Stimulated activated CD8-positive, alpha-beta memory T cell treated with anti-CD3 and anti-CD28 coated beads, Interleukin-12 subunit alpha, Interleukin-12 subunit beta, amount 100 ng/mL, for 1 hour (primary cell): ENCODE measurements around the gene TIMM22.
A peak's percentile ranks its signal among the peaks of the same experiment; 100 is the strongest.
"Not testable (repeated sequence)": the region's sequence is repeated elsewhere in the genome, so short reads cannot be mapped to it uniquely, and the experiment has no call there.

Experiments
- DNase-seq: peaks from one replicate; pipeline ENCODE4 v3.0.0-alpha.2; 2020; ENCODE audit warnings: low read depth

Gene TIMM22

GRCh38 chr17:973053-973452 lies 23.9 kb upstream of the TIMM22 start:
- no peak for DNase-seq

GRCh38 chr17:974778-975177 lies 22.2 kb upstream of the TIMM22 start:
- DNase-seq = not testable (repeated sequence)

GRCh38 chr17:975371-975915 lies 21.5 kb upstream of the TIMM22 start:
- no peak for DNase-seq

- no peak for DNase-seq
Measured at GRCh38 chr17:976312-976711, 20.6 kb upstream of the TIMM22 start.

- DNase-seq = no peak
Measured at GRCh38 chr17:977166-977565, 19.8 kb upstream of the TIMM22 start.

GRCh38 chr17:978103-979093 lies 18.5 kb upstream of the TIMM22 start:
- DNase-seq = no peak

GRCh38 chr17:979212-979538 lies 17.8 kb upstream of the TIMM22 start:
- DNase-seq = no peak

- peak; percentile 83 for DNase-seq
Measured at GRCh38 chr17:979539-980405, 17.2 kb upstream of the TIMM22 start, which contains the start of gene NXN. NXN (minus strand) TSS chr17:979776.

GRCh38 chr17:980406-981291 lies 16.3 kb upstream of the TIMM22 start:
- peak; percentile 59 for DNase-seq

GRCh38 chr17:981292-981658 lies 15.7 kb upstream of the TIMM22 start:
- DNase-seq = no peak

- DNase-seq = no peak
Measured at GRCh38 chr17:983921-984320, 13.0 kb upstream of the TIMM22 start.

- no peak for DNase-seq
Measured at GRCh38 chr17:986322-986929, 10.5 kb upstream of the TIMM22 start.

- no peak for DNase-seq
Measured at GRCh38 chr17:987931-988330, 9.0 kb upstream of the TIMM22 start.

GRCh38 chr17:988561-988960 lies 8.4 kb upstream of the TIMM22 start:
- no peak for DNase-seq

- DNase-seq = no peak
Measured at GRCh38 chr17:992933-993332, 4.0 kb upstream of the TIMM22 start.

GRCh38 chr17:995324-995723 lies 1.6 kb upstream of the TIMM22 start:
- DNase-seq = not testable (repeated sequence)

- DNase-seq = no peak
Measured at GRCh38 chr17:998111-998510, 1.2 kb downstream of the TIMM22 start.

GRCh38 chr17:1000597-1001461 lies 3.9 kb downstream of the TIMM22 start:
- DNase-seq = no peak

GRCh38 chr17:1001640-1002411 lies 4.9 kb downstream of the TIMM22 start:
- DNase-seq = no peak

GRCh38 chr17:1002412-1002753 lies 5.5 kb downstream of the TIMM22 start:
- no peak for DNase-seq
